Astrocyte of the cerebellum (primary cell): ENCODE measurements around the gene RASAL1.

ENCODE experiments used
- DNase-seq: peaks from one replicate; pipeline ENCODE4 v3.0.0-alpha.2; 2011; ENCODE audit warnings: low read depth
- H3K4me3 ChIP-seq: 2 replicates; pipeline ENCODE4 v1.5.1; 2011; ENCODE audit warnings: mild to moderate bottlenecking, low read depth, low read length, moderate library complexity
- CTCF ChIP-seq: IDR thresholded peaks from 2 replicates; pipeline ENCODE4 v1.5.1; 2012; ENCODE audit warnings: low read length, low read depth, moderate library complexity, mild to moderate bottlenecking; ENCODE audit errors: missing control alignments
- in situ Hi-C: cut with HindIII; loops from 2 replicates; pipeline ENCODE4 v1.10.0; 2017; ENCODE audit warnings: low sequenced_read_pairs

RASAL1 gene

GRCh38 chr12:113055594-113056380, 79.8 kb downstream of the RASAL1 start:
- DNase-seq, result no peak
- in situ Hi-C loops, result loop anchor here (25.0 kb wide), 1 partner anchor 107 kb away; no protein-coding TSS in a partner anchor
- no peak for TF ChIP-seq CTCF
- H3K4me3 ChIP-seq, result no peak overlapping the region

- TF ChIP-seq CTCF, result no peak
- in situ Hi-C loops, result loop anchor here (25.0 kb wide), 1 partner anchor 107 kb away; no protein-coding TSS in a partner anchor
- DNase-seq, result no peak
- no peak overlapping the region for H3K4me3 ChIP-seq
Measured at GRCh38 chr12:113054948-113055486, 80.5 kb downstream of the RASAL1 start.

- DNase-seq, result no peak
- no peak overlapping the region for H3K4me3 ChIP-seq
- in situ Hi-C loops, result loop anchor here (25.0 kb wide), 1 partner anchor 110 kb away; no protein-coding TSS in a partner anchor
- no peak for TF ChIP-seq CTCF
Measured at GRCh38 chr12:113052326-113052725, 83.2 kb downstream of the RASAL1 start.

GRCh38 chr12:113051759-113052158, 83.8 kb downstream of the RASAL1 start:
- no peak for DNase-seq
- in situ Hi-C loops, result loop anchor here (25.0 kb wide), 1 partner anchor 111 kb away; no protein-coding TSS in a partner anchor
- no peak overlapping the region for H3K4me3 ChIP-seq
- no peak for TF ChIP-seq CTCF

GRCh38 chr12:113050795-113051194, 84.8 kb downstream of the RASAL1 start:
- in situ Hi-C loops, result loop anchor here (25.0 kb wide), 1 partner anchor 112 kb away; no protein-coding TSS in a partner anchor
- no peak for TF ChIP-seq CTCF

GRCh38 chr12:113049976-113050742, 85.4 kb downstream of the RASAL1 start:
- H3K4me3 ChIP-seq, result no peak overlapping the region
- peak; percentile 41 for TF ChIP-seq CTCF
- in situ Hi-C loops, result loop anchor here (25.0 kb wide), 1 partner anchor 112 kb away; no protein-coding TSS in a partner anchor
- DNase-seq, result no peak

More at GRCh38 chr12:113050795-113051194, 84.8 kb downstream of the RASAL1 start:
- no peak for DNase-seq
- H3K4me3 ChIP-seq, result no peak overlapping the region
